Endodermal cell (in vitro differentiated cells): ENCODE results near the gene STX4. TPM values are rescaled to one million over a fixed set of nuclear protein-coding genes. Genes with fewer than 3 reads are reported as not detected.

ENCODE experiments used
- DNase-seq: peaks from one replicate; pipeline ENCODE4 v3.0.0-alpha.2; 2017
- H3K27ac ChIP-seq: 2 replicates; pipeline ENCODE4 v1.5.1; 2013; ENCODE audit warnings: mild to moderate bottlenecking, low read depth, low read length, moderate library complexity
- H3K27me3 ChIP-seq: 2 replicates; pipeline ENCODE4 v1.6.1; 2013; ENCODE audit warnings: mild to moderate bottlenecking, low read length, moderate library complexity; ENCODE audit not compliant: insufficient read depth, control insufficient read depth, poor library complexity, severe bottlenecking
- H3K36me3 ChIP-seq: 2 replicates; pipeline ENCODE4 v1.7.0; 2013; ENCODE audit warnings: mild to moderate bottlenecking, low read length, moderate library complexity; ENCODE audit not compliant: control insufficient read depth, insufficient read depth
- H3K4me1 ChIP-seq: one replicate; pipeline ENCODE4 v1.7.0; 2013; ENCODE audit warnings: low read length; ENCODE audit not compliant: control insufficient read depth, insufficient read depth
- H3K4me3 ChIP-seq: 2 replicates; pipeline ENCODE4 v1.5.1; 2013; ENCODE audit warnings: mild to moderate bottlenecking, low read length, moderate library complexity
- H3K9ac ChIP-seq: 2 replicates; pipeline ENCODE4 v1.6.1; 2013; ENCODE audit warnings: mild to moderate bottlenecking, low read length, moderate library complexity; ENCODE audit not compliant: poor library complexity, severe bottlenecking; ENCODE audit errors: extremely low read depth
- H3K9me3 ChIP-seq: 2 replicates; pipeline ENCODE4 v1.6.1; 2013; ENCODE audit warnings: mild to moderate bottlenecking, low read length, moderate library complexity; ENCODE audit not compliant: control insufficient read depth
- H3K27ac Mint-ChIP-seq: 2 replicates; pipeline ENCODE4 v1.8.0; 2020; ENCODE audit warnings: mixed read lengths
- H3K27me3 Mint-ChIP-seq: 2 replicates; pipeline ENCODE4 v1.8.0; 2021; ENCODE audit warnings: mild to moderate bottlenecking, mixed read lengths; ENCODE audit not compliant: insufficient read depth
- H3K36me3 Mint-ChIP-seq: 2 replicates; pipeline ENCODE4 v1.8.0; 2020; ENCODE audit warnings: low read depth, mixed read lengths
- H3K4me1 Mint-ChIP-seq: 2 replicates; pipeline ENCODE4 v1.8.0; 2020; ENCODE audit warnings: mixed read lengths
- H3K4me3 Mint-ChIP-seq: 2 replicates; pipeline ENCODE4 v1.8.0; 2020; ENCODE audit warnings: mild to moderate bottlenecking, moderate library complexity, mixed read lengths
- H3K9me3 Mint-ChIP-seq: 2 replicates; pipeline ENCODE4 v1.8.0; 2020; ENCODE audit warnings: mild to moderate bottlenecking, mixed read lengths
- CTCF ChIP-seq: fragments of 200-600 bp; sonication (generic); conservative IDR thresholded peaks from 2 replicates; pipeline ENCODE4 v1.5.0; 2021; ENCODE audit warnings: antibody characterized with exemption, mild to moderate bottlenecking
- WGBS, 2 experiments: methylation state at CpG; one replicate each; pipeline versions ENCODE4 v1.1.5 to v1.1.7; 2013; ENCODE audit warnings: missing lambda C conversion rate in 2 of 2, mixed read lengths in 1 of 2; ENCODE audit not compliant: insufficient coverage in 1 of 2, insufficient read length in 1 of 2; 5-methylcytosine and 5-hydroxymethylcytosine counted together
- total RNA-seq, 2 donors: library from RNA; stranded (reverse); fragmentation: NEBNext Ultra II Directional in 1 of 2; extraction: Animal tissue kit (Norgen Biotek cat#: 25700) in 1 of 2; gene quantifications; 2 replicates in 1 of 2; 3 replicates in 1 of 2; pipeline ENCODE4 v1.2.1, GENCODE V29; 2021

STX4 gene
- total RNA-seq, 2 donors from 2014 or later, result 34.4 to 37.6 TPM

GRCh38 chr16:31061126-31061812 is 27.9 kb downstream of the STX4 start:
- H3K9me3 Mint-ChIP-seq, result no peaks in the 10 kb centered on the region
- TF ChIP-seq CTCF, result no peak

GRCh38 chr16:31061813-31062440 is 28.6 kb downstream of the STX4 start:
- H3K27ac ChIP-seq, result no peak overlapping the region
- no peak overlapping the region for H3K9ac ChIP-seq
- Mint-ChIP-seq H3K9me3 (no peaks in the 10 kb centered on the region), H3K4me3 (no peak overlapping the region), H3K4me1 (peaks cover 4% of the 10 kb centered on the region), H3K27me3 (peaks cover 6% of the 10 kb centered on the region), H3K27ac (no peak overlapping the region), H3K36me3 (peaks cover 50% of the 10 kb centered on the region)
- WGBS, 2 experiments, result 96% methylated on average over 44 to 54 of the region's 54 CpGs
- no peak for DNase-seq
- peaks cover 4% of the 10 kb centered on the region for H3K27me3 ChIP-seq
- H3K4me3 ChIP-seq, result no peak overlapping the region
- peaks cover 28% of the 10 kb centered on the region for H3K36me3 ChIP-seq
- no peaks in the 10 kb centered on the region for H3K9me3 ChIP-seq
- peaks cover 5% of the 10 kb centered on the region for H3K4me1 ChIP-seq
- no peak for TF ChIP-seq CTCF

More at GRCh38 chr16:31061126-31061812, 27.9 kb downstream of the STX4 start:
- Histone ChIP-seq H3K36me3 (peaks cover 28% of the 10 kb centered on the region), H3K9ac (no peak overlapping the region), H3K27me3 (peaks cover 4% of the 10 kb centered on the region), H3K4me1 (peaks cover 5% of the 10 kb centered on the region), H3K9me3 (no peaks in the 10 kb centered on the region), H3K27ac (no peak overlapping the region), H3K4me3 (no peak overlapping the region)
- H3K4me1 Mint-ChIP-seq, result peaks cover 4% of the 10 kb centered on the region
- H3K4me3 Mint-ChIP-seq, result no peak overlapping the region
- 96 to 100% methylated on average over 22 to 42 of the region's 42 CpGs for WGBS, 2 experiments
- H3K36me3 Mint-ChIP-seq, result peaks cover 50% of the 10 kb centered on the region
- H3K27ac Mint-ChIP-seq, result no peak overlapping the region
- H3K27me3 Mint-ChIP-seq, result peaks cover 6% of the 10 kb centered on the region
- DNase-seq, result no peak

- Histone ChIP-seq H3K9me3 (no peaks in the 10 kb centered on the region), H3K36me3 (peaks cover 28% of the 10 kb centered on the region), H3K27ac (no peak overlapping the region), H3K27me3 (peaks cover 9% of the 10 kb centered on the region), H3K9ac (no peak overlapping the region), H3K4me3 (no peak overlapping the region), H3K4me1 (peaks cover 5% of the 10 kb centered on the region)
- H3K36me3 Mint-ChIP-seq, result peaks cover 51% of the 10 kb centered on the region
- H3K27ac Mint-ChIP-seq, result no peak overlapping the region
- H3K4me1 Mint-ChIP-seq, result peaks cover 4% of the 10 kb centered on the region
- peaks cover 6% of the 10 kb centered on the region for H3K27me3 Mint-ChIP-seq
- 92 to 93% methylated on average over 9 of the region's 9 CpGs for WGBS, 2 experiments
- no peak for TF ChIP-seq CTCF
- H3K4me3 Mint-ChIP-seq, result no peak overlapping the region
- DNase-seq, result no peak
- no peaks in the 10 kb centered on the region for H3K9me3 Mint-ChIP-seq
Observed at GRCh38 chr16:31063495-31063842, 30.1 kb downstream of the STX4 start.
